RWPE2 (cell line): ENCODE data around the gene ALDH4A1.
A peak's percentile ranks its signal among the peaks of the same experiment; 100 is the strongest.

ENCODE experiments used
- ATAC-seq: fragments of 200-7000 bp; cut with Tn5 transposase; 3 replicates; pipeline ENCODE4 v1.9.1; 2021; ENCODE audit warnings: low read depth
- DNase-seq: peaks from one replicate; pipeline ENCODE4 v3.0.0-alpha.2; 2020; ENCODE audit warnings: low spot score
- H3K27ac ChIP-seq: fragments of 450-650 bp; 2 replicates; pipeline ENCODE4 v1.5.1; 2017; ENCODE audit warnings: mild to moderate bottlenecking; ENCODE audit not compliant: poor library complexity, severe bottlenecking
- H3K27me3 ChIP-seq: fragments of 250-450 bp; sonication (Bioruptor Pico); 2 replicates; pipeline ENCODE4 v1.5.1; 2021; ENCODE audit warnings: mild to moderate bottlenecking, moderate library complexity; ENCODE audit not compliant: insufficient read depth, poor library complexity, severe bottlenecking
- H3K36me3 ChIP-seq: fragments of 250-450 bp; sonication (Bioruptor Pico); 2 replicates; pipeline ENCODE4 v1.5.1; 2020; ENCODE audit warnings: low read depth, mild to moderate bottlenecking, moderate library complexity
- H3K4me1 ChIP-seq: fragments of 250-450 bp; sonication (Bioruptor Pico); 2 replicates; pipeline ENCODE4 v1.5.1; 2021; ENCODE audit warnings: mild to moderate bottlenecking, moderate library complexity; ENCODE audit not compliant: insufficient read depth, poor library complexity, severe bottlenecking
- H3K4me3 ChIP-seq: fragments of 250-450 bp; sonication (Bioruptor Pico); 2 replicates; pipeline ENCODE4 v1.5.1; 2021; ENCODE audit warnings: mild to moderate bottlenecking, moderate library complexity; ENCODE audit not compliant: severe bottlenecking
- H3K9me3 ChIP-seq: fragments of 250-450 bp; sonication (Bioruptor Pico); 2 replicates; pipeline ENCODE4 v1.5.1; 2021; ENCODE audit warnings: mild to moderate bottlenecking, moderate library complexity; ENCODE audit not compliant: severe bottlenecking
- CTCF ChIP-seq: fragments of 450-650 bp; IDR thresholded peaks from one replicate; pipeline ENCODE4 v1.5.1; 2017; ENCODE audit warnings: mild to moderate bottlenecking, moderate library complexity; ENCODE audit not compliant: poor library complexity, severe bottlenecking

ALDH4A1 gene

GRCh38 chr1:18883636-18884418 is 18.5 kb downstream of the ALDH4A1 start:
- DNase-seq (no peak), ATAC-seq (peak; percentile 45)
- TF ChIP-seq CTCF: peak; percentile 90
- no peaks in the 10 kb centered on the region for H3K27me3 ChIP-seq
- peaks cover 11% of the 10 kb centered on the region for H3K4me1 ChIP-seq
- no peak overlapping the region for H3K4me3 ChIP-seq
- peaks cover 5% of the 10 kb centered on the region for H3K36me3 ChIP-seq
- H3K27ac ChIP-seq: no peak overlapping the region
- H3K9me3 ChIP-seq: no peaks in the 10 kb centered on the region

- DNase-seq (no peak), ATAC-seq (no peak)
- TF ChIP-seq CTCF: no peak
- no peak overlapping the region for H3K27ac ChIP-seq
- H3K9me3 ChIP-seq: no peaks in the 10 kb centered on the region
- H3K4me1 ChIP-seq: peaks cover 11% of the 10 kb centered on the region
- H3K27me3 ChIP-seq: no peaks in the 10 kb centered on the region
- H3K36me3 ChIP-seq: peaks cover 5% of the 10 kb centered on the region
- no peak overlapping the region for H3K4me3 ChIP-seq
Measured at GRCh38 chr1:18883079-18883478, 19.3 kb downstream of the ALDH4A1 start.

- no peak for TF ChIP-seq CTCF
- DNase-seq (no peak), ATAC-seq (no peak)
- Histone ChIP-seq H3K27me3 (no peaks in the 10 kb centered on the region), H3K9me3 (no peaks in the 10 kb centered on the region), H3K36me3 (peaks cover 5% of the 10 kb centered on the region), H3K4me1 (peaks cover 11% of the 10 kb centered on the region), H3K27ac (no peak overlapping the region), H3K4me3 (no peak overlapping the region)
Measured at GRCh38 chr1:18882486-18882885, 19.9 kb downstream of the ALDH4A1 start.

- no peak for TF ChIP-seq CTCF
- Histone ChIP-seq H3K27ac (no peak overlapping the region), H3K36me3 (peaks cover 5% of the 10 kb centered on the region), H3K4me3 (no peak overlapping the region), H3K4me1 (peaks cover 10% of the 10 kb centered on the region), H3K27me3 (no peaks in the 10 kb centered on the region), H3K9me3 (no peaks in the 10 kb centered on the region)
- ATAC-seq (no peak), DNase-seq (no peak)
Measured at GRCh38 chr1:18881642-18882431, 20.5 kb downstream of the ALDH4A1 start.
